ENCODE results near the gene P4HA1.

P4HA1 gene

GRCh38 chr10:72979709-72980108, 117.0 kb downstream of the P4HA1 start:
- DNase-seq (ENCODE audit: low spot score) = no peak

GRCh38 chr10:72976886-72977285, 119.8 kb downstream of the P4HA1 start:
- no peak for DNase-seq (ENCODE audit: low spot score)

Measured in RKO (cell line).